Activated B cell treated with CpG ODN at 0.5 μM for 24 hours (primary cell): ENCODE data around the gene HCN3. TPM values are rescaled to one million over a fixed set of nuclear protein-coding genes. Genes with fewer than 3 reads are reported as not detected.

Experiments used
- ATAC-seq: fragments of 200-7000 bp; cut with Tn5 transposase; one replicate; pipeline ENCODE4 v1.10.0; 2021; ENCODE audit warnings: low read depth, mild to moderate bottlenecking, moderate library complexity
- CTCF ChIA-PET: fragments of 350-600 bp; sonication (Branson Sonifier 250); formaldehyde crosslinking; loops from one replicate; lab custom pipeline; 2021; ENCODE audit warnings: antibody characterized with exemption; lab: Charles Lee
- POLR2A ChIA-PET: fragments of 350-600 bp; sonication (Branson Sonifier 250); formaldehyde crosslinking; loops from one replicate; lab custom pipeline; 2021; ENCODE audit warnings: antibody characterized with exemption; lab: Charles Lee
- DNase-seq: peaks from one replicate; pipeline ENCODE4 v3.0.0; 2022
- H3K27ac Mint-ChIP-seq: one replicate; pipeline ENCODE4 v1.8.0; 2020; ENCODE audit warnings: mixed read lengths
- H3K27me3 Mint-ChIP-seq: one replicate; pipeline ENCODE4 v1.8.0; 2021; ENCODE audit warnings: mixed read lengths
- H3K36me3 Mint-ChIP-seq: one replicate; pipeline ENCODE4 v1.8.0; 2021; ENCODE audit warnings: low read depth, mixed read lengths
- H3K4me1 Mint-ChIP-seq: one replicate; pipeline ENCODE4 v1.8.0; 2021; ENCODE audit warnings: mixed read lengths
- H3K4me3 Mint-ChIP-seq: one replicate; pipeline ENCODE4 v1.8.0; 2020; ENCODE audit warnings: mild to moderate bottlenecking, mixed read lengths
- H3K9me3 Mint-ChIP-seq: one replicate; pipeline ENCODE4 v1.8.0; 2020; ENCODE audit warnings: mixed read lengths
- intact Hi-C: fragments of 100-400 bp; cut with micrococcal nuclease; formaldehyde crosslinking; loops from one replicate; pipeline ENCODE4 v1.15.1; 2024
- total RNA-seq: library from RNA; stranded (reverse); gene quantifications from 2 replicates; pipeline ENCODE4 v1.2.3, GENCODE V29; 2022
- TF ChIP-seq, protein P1 (sequence below): fragments of 200-600 bp; IDR thresholded peaks from one replicate; pipeline ENCODE4 v1.8.0; 2022; ENCODE audit warnings: antibody characterized with exemption, mild to moderate bottlenecking

The HCN3 gene
- total RNA-seq, 1 donor from 2014 or later: 2.7 TPM

DNA sequence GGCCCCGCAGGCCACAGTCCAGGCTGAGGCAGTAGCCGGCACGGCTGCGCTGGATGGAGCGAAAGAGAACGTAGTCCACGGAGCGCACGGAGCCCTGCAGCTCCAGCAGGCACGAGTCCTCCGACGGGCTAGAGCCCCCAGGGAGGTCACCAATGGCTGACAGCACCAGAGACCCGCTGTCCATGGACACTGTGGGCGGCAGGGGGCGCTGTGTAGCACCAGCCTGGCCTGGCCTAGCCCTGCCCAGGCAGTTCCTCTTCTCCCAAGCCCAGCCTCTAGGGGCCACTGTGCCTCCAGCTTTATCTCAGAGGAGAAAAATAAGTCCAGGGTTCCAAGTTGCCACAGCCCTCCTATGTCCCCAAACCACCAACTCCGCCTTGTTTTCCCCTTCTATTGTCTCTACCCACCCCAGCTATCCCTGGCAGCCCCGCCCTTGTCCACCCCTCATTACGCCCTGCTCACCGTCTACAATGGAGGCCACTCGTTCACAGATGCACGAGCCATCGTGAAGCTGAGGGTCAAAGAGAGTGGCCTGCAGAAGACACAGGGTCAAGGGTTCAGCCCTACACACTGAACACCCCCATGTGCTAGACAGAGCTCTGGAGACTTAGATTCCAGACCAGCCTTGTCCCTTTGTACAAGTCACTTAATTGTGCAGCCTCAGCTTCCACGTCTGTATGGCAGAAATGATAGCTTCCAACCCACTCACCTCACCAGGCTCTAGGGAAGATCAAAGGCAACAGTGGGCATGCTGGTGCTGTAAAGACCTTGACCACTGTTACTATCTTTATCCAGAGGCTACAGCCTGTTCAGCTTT is 26.4 kb upstream of the HCN3 start:
- intact Hi-C loops: loop anchor here (1.0 to 10.0 kb wide), 5 partner anchors 57 to 804 kb away; partner anchors contain the start of genes FDPS, LAMTOR2 and UBQLN4
- peak; percentile 95 for DNase-seq
- peaks cover 29% of the 10 kb centered on the region for H3K4me1 Mint-ChIP-seq
- H3K36me3 Mint-ChIP-seq: peaks cover 2% of the 10 kb centered on the region
- H3K27me3 Mint-ChIP-seq: no peaks in the 10 kb centered on the region
- peak overlapping the region; percentile 39 for H3K27ac Mint-ChIP-seq
- CTCF ChIA-PET: interaction anchor here (0.6 to 4.0 kb wide), 33 partner anchors 10 to 478 kb away, joined by 3 to 79 read pairs (median 4); partner anchors contain the start of genes CLK2, FDPS, HCN3 and MTX1
- H3K9me3 Mint-ChIP-seq: no peaks in the 10 kb centered on the region
- H3K4me3 Mint-ChIP-seq: peak overlapping the region; percentile 73
- TF ChIP-seq, protein P1, sequence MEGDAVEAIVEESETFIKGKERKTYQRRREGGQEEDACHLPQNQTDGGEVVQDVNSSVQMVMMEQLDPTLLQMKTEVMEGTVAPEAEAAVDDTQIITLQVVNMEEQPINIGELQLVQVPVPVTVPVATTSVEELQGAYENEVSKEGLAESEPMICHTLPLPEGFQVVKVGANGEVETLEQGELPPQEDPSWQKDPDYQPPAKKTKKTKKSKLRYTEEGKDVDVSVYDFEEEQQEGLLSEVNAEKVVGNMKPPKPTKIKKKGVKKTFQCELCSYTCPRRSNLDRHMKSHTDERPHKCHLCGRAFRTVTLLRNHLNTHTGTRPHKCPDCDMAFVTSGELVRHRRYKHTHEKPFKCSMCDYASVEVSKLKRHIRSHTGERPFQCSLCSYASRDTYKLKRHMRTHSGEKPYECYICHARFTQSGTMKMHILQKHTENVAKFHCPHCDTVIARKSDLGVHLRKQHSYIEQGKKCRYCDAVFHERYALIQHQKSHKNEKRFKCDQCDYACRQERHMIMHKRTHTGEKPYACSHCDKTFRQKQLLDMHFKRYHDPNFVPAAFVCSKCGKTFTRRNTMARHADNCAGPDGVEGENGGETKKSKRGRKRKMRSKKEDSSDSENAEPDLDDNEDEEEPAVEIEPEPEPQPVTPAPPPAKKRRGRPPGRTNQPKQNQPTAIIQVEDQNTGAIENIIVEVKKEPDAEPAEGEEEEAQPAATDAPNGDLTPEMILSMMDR: peak; percentile 84
- ATAC-seq: peak; percentile 96
- POLR2A ChIA-PET: interaction anchor here (0.5 to 5.4 kb wide), 22 partner anchors 9 to 909 kb away, joined by 3 to 31 read pairs (median 5); partner anchors contain the start of genes ASH1L, CLK2, FDPS and MTX1

DNA sequence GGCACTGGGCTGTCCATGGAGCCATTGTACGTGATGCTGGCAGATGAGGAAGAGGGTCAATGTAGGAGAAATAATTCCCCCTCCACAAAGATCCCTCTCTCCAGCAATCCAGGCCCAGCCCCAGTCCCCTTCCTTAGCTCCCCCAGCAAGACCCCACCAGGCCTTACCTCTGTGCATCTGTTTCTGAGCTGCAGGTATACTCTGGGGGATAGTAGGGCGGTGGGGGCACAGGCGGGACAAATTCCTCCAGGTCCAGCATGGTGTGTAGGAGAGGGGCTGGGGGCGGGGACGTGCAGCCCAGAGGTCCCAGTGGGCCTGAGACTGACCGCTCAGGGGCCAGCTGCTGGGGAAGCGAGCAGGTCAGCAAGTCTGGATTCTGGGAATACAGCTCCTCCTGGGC is 25.7 kb upstream of the HCN3 start:
- Mint-ChIP-seq H3K4me1 (peaks cover 32% of the 10 kb centered on the region), H3K4me3 (no peak overlapping the region), H3K36me3 (peaks cover 8% of the 10 kb centered on the region), H3K9me3 (no peaks in the 10 kb centered on the region), H3K27ac (no peak overlapping the region), H3K27me3 (no peaks in the 10 kb centered on the region)
- CTCF ChIA-PET: interaction anchor here (0.5 to 4.0 kb wide), 25 partner anchors 9 to 460 kb away, joined by 3 to 79 read pairs (median 4); partner anchors contain the start of genes CLK2, FDPS, RUSC1 and SCAMP3
- TF ChIP-seq, protein P1: no peak
- intact Hi-C loops: loop anchor here (10.0 kb wide), 1 partner anchor 803 kb away; the partner anchor contains the start of genes LAMTOR2 and UBQLN4
- ATAC-seq: no peak
- POLR2A ChIA-PET: interaction anchor here (0.5 to 5.4 kb wide), 16 partner anchors 9 to 757 kb away, joined by 3 to 31 read pairs (median 6); partner anchors contain the start of genes ASH1L, CLK2, FDPS and RUSC1
- no peak for DNase-seq

DNA sequence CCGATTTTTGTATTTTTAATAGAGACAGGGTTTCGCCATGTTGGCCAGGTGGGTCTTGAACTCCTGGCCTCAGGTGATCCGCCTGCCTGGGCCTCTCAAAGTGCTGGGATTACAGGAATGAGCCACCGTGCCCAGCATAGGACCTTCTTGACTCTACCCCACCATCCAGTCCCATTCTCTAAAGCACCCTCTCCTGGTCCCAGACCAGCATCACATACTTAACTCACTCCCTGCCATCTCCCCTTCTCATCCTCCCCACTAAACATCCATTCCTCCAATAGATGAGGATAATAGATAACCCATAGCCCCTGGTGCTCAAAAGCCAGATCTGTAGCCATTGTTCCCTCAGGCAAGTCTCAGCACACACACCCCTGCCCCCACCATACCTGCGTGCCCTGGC is 24.1 kb upstream of the HCN3 start:
- Mint-ChIP-seq H3K27me3 (no peaks in the 10 kb centered on the region), H3K27ac (no peak overlapping the region), H3K4me3 (peak overlapping the region; percentile 26), H3K9me3 (no peaks in the 10 kb centered on the region), H3K4me1 (peaks cover 34% of the 10 kb centered on the region), H3K36me3 (peaks cover 23% of the 10 kb centered on the region)
- no peak for ATAC-seq
- intact Hi-C loops: loop anchor here (10.0 kb wide), 1 partner anchor 802 kb away; the partner anchor contains the start of genes LAMTOR2 and UBQLN4
- CTCF ChIA-PET: no interaction called here
- DNase-seq: no peak
- TF ChIP-seq, protein P1: no peak
- POLR2A ChIA-PET: interaction anchor here (5.4 kb wide), 1 partner anchor 8 kb away, joined by 30 read pairs; the partner anchor contains the start of gene SCAMP3

DNA sequence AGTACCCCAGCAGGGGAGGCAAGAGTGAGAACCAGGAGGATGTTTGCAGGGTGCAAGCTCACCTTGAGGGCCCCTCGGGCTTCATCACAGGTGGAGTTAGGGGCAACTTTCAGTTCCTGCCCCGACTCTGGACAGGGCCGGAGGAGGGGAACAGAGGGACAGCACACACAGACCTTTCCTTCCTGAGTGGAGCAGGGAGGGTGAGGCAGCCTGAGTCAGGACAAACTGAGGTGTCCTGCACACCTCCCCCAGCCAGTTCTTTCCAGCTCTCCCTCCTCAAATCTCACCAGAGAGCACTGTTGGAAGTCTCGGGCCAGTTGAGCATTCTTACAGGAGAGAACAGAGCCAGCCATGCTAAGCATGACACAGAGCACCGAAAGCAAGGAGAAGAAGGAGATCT is 23.5 kb upstream of the HCN3 start:
- ATAC-seq: no peak

More for the DNA sequence above, 23.5 kb upstream of the HCN3 start:
- Mint-ChIP-seq H3K9me3 (no peaks in the 10 kb centered on the region), H3K27me3 (no peaks in the 10 kb centered on the region), H3K27ac (no peak overlapping the region), H3K4me1 (peaks cover 34% of the 10 kb centered on the region), H3K36me3 (peaks cover 29% of the 10 kb centered on the region), H3K4me3 (peak overlapping the region; percentile 84)
- no peak for DNase-seq
- ChIA-PET CTCF (no interaction called here), POLR2A (interaction anchor here (5.4 kb wide), 1 partner anchor 8 kb away, joined by 30 read pairs; the partner anchor contains the start of gene SCAMP3)
- TF ChIP-seq, protein P1: no peak
- intact Hi-C loops: loop anchor here (1.0 to 10.0 kb wide), 3 partner anchors 9 to 801 kb away; partner anchors contain the start of genes CLK2, LAMTOR2, SCAMP3 and UBQLN4
